Endothelial cell of umbilical vein (primary cell): Measurements from ENCODE around the gene RFPL4AL1. TPM values are rescaled to one million over a fixed set of nuclear protein-coding genes. Genes with fewer than 3 reads are reported as not detected.
"Not testable (repeated sequence)": the region's sequence is repeated elsewhere in the genome, so short reads cannot be mapped to it uniquely, and the experiment has no call there.

Source experiments
- BruUV-seq: library from RNA; stranded (reverse); fragments of 400-500 nt; replicated peaks from 2 replicates; lab custom pipeline; 2021; lab: Mats Ljungman, UMichigan
- CTCF ChIA-PET: fragments of 300-600, 350-600 bp; sonication (Branson Sonifier 250); formaldehyde crosslinking; loops from one replicate; lab custom pipeline; 2021; ENCODE audit warnings: antibody characterized with exemption, inconsistent platforms; lab: Charles Lee
- POLR2A ChIA-PET: fragments of 300-600, 350-600 bp; sonication (Branson Sonifier 250); formaldehyde crosslinking; loops from one replicate; lab custom pipeline; 2021; ENCODE audit warnings: antibody characterized with exemption, inconsistent platforms; lab: Charles Lee
- DNase-seq: peaks from one replicate; pipeline ENCODE4 v3.0.0-alpha.2; 2011; ENCODE audit warnings: low read depth, low spot score
- FAIRE-seq: peaks from 2 replicates; lab custom pipeline; 2011; peaks lifted over from hg19 to GRCh38; lab: Jason Lieb, UNC
- H2AFZ ChIP-seq: 2 replicates; pipeline ENCODE4 v1.6.0; 2012; ENCODE audit warnings: low read depth, low read length, control low read depth, inconsistent platforms
- H3K27ac ChIP-seq: 2 replicates; pipeline ENCODE4 v1.5.1; 2011; ENCODE audit warnings: low read depth, mild to moderate bottlenecking, control low read depth, low read length, moderate library complexity; ENCODE audit not compliant: insufficient read depth
- H3K27me3 ChIP-seq, 2 experiments: 2 replicates each; pipeline versions ENCODE4 v1.6.0 to v1.6.1; 2011; ENCODE audit warnings: low read length in 2 of 2, mixed read lengths in 1 of 2; ENCODE audit not compliant: control insufficient read depth in 2 of 2, insufficient read depth in 2 of 2
- H3K36me3 ChIP-seq, 2 experiments: 2 replicates in 1 of 2; 3 replicates in 1 of 2; pipeline ENCODE4 v1.5.1; 2011; ENCODE audit warnings: low read length in 2 of 2, mild to moderate bottlenecking in 1 of 2, moderate library complexity in 1 of 2; ENCODE audit not compliant: control insufficient read depth in 2 of 2, insufficient read depth in 2 of 2; ENCODE audit errors: extremely low read depth in 1 of 2
- H3K4me1 ChIP-seq: 3 replicates; pipeline ENCODE4 v1.5.1; 2011; ENCODE audit warnings: mild to moderate bottlenecking, low read length; ENCODE audit not compliant: control insufficient read depth, insufficient read depth; ENCODE audit errors: extremely low read depth
- H3K4me2 ChIP-seq: 2 replicates; pipeline ENCODE4 v1.6.1; 2011; ENCODE audit warnings: low read length, control low read depth, mixed read lengths; ENCODE audit not compliant: insufficient read depth
- H3K4me3 ChIP-seq, 3 experiments: fragments of 200-600 bp in 1 of 3; sonication (generic), shearing (Covaris generic) in 1 of 3; replicated peaks in 1 of 3; 2 replicates each; pipeline ENCODE4 v1.5.1; 2011 to 2016; ENCODE audit warnings: control low read depth in 3 of 3, low read length in 3 of 3, mild to moderate bottlenecking in 2 of 3, inconsistent platforms in 1 of 3, low read depth in 1 of 3, moderate library complexity in 1 of 3; ENCODE audit not compliant: insufficient read depth in 1 of 3
- H3K79me2 ChIP-seq: 2 replicates; pipeline ENCODE4 v1.6.0; 2012; ENCODE audit warnings: low read length, inconsistent platforms; ENCODE audit not compliant: control insufficient read depth, insufficient read depth
- H3K9ac ChIP-seq: replicated peaks from 2 replicates; pipeline ENCODE3; 2011; ENCODE audit warnings: low read length, control low read depth; ENCODE audit not compliant: insufficient read depth; ENCODE audit errors: extremely low read depth
- H3K9me1 ChIP-seq: replicated peaks from 3 replicates; pipeline ENCODE4 v1.6.0; 2011; ENCODE audit warnings: mild to moderate bottlenecking, low read length; ENCODE audit not compliant: control insufficient read depth, insufficient read depth; ENCODE audit errors: extremely low read depth
- H3K9me3 ChIP-seq: replicated peaks from 2 replicates; pipeline ENCODE4 v1.5.1; 2012; ENCODE audit warnings: low read length, inconsistent platforms; ENCODE audit not compliant: control insufficient read depth, insufficient read depth
- H4K20me1 ChIP-seq: replicated peaks from 2 replicates; pipeline ENCODE3; 2011; ENCODE audit warnings: mild to moderate bottlenecking, low read length; ENCODE audit not compliant: control insufficient read depth, insufficient read depth; ENCODE audit errors: extremely low read depth
- EZH2 ChIP-seq: IDR thresholded peaks from 2 replicates; pipeline ENCODE4 v1.6.1; 2012; ENCODE audit warnings: borderline replicate concordance, low read depth, mild to moderate bottlenecking, moderate library complexity, low read length, inconsistent platforms; ENCODE audit not compliant: severe bottlenecking
- FOS ChIP-seq: IDR thresholded peaks from 2 replicates; pipeline ENCODE4 v1.6.1; 2011; ENCODE audit warnings: mild to moderate bottlenecking, low read length, moderate library complexity, borderline replicate concordance; ENCODE audit not compliant: insufficient read depth
- GATA2 ChIP-seq: IDR thresholded peaks from 2 replicates; pipeline ENCODE4 v1.7.0; 2011; ENCODE audit warnings: low read depth, mild to moderate bottlenecking, moderate library complexity, mixed read lengths, low read length; ENCODE audit not compliant: insufficient read length, insufficient read depth
- JUN ChIP-seq: IDR thresholded peaks from 2 replicates; pipeline ENCODE4 v1.6.1; 2011; ENCODE audit warnings: borderline replicate concordance, low read depth; ENCODE audit not compliant: insufficient read length, insufficient read depth
- MYC ChIP-seq: IDR thresholded peaks from one replicate; pipeline ENCODE4 v1.6.1; 2011; ENCODE audit warnings: mild to moderate bottlenecking, low read depth, low read length
- POLR2A ChIP-seq: IDR thresholded peaks from 2 replicates; pipeline ENCODE4 v1.6.1; 2012; ENCODE audit warnings: low read depth, mild to moderate bottlenecking, control low read depth, low read length
- POLR2AphosphoS5 ChIP-seq: IDR thresholded peaks from 2 replicates; pipeline ENCODE4 v1.6.1; 2012; ENCODE audit warnings: low read depth, mild to moderate bottlenecking, control low read depth, low read length, moderate library complexity; ENCODE audit not compliant: insufficient read depth
- dilution Hi-C: fragments of 300-500 bp; cut with MboI; formaldehyde crosslinking; loops from one replicate; pipeline ENCODE4 v1.15.0; 2019; ENCODE audit warnings: low sequenced_read_pairs; ENCODE audit not compliant: extremely low pct_ligation_motif_present
- intact Hi-C: fragments of 100-400 bp; cut with micrococcal nuclease; formaldehyde crosslinking; loops from one replicate; pipeline ENCODE4 v1.10.0; 2022
- polyA plus RNA-seq, 4 experiments: library from polyadenylated mRNA; depleted of rRNA in 3 of 4; stranded (reverse) in 3 of 4; unstranded in 1 of 4; fragments of >200 nt; gene quantifications; 2 replicates each; pipeline versions ENCODE4 v1.2.1 to v1.2.3, GENCODE V29; 2011 to 2012; ENCODE audit warnings: missing spikeins in 1 of 4
- total RNA-seq: library from RNA; stranded (reverse); gene quantifications from 2 replicates; pipeline ENCODE4 v1.2.3, GENCODE V29; 2021
- TF ChIP-seq, protein P1 (sequence below): IDR thresholded peaks from 2 replicates; pipeline ENCODE4 v1.6.1; 2011; ENCODE audit not compliant: insufficient read depth, insufficient read length
- TF ChIP-seq, protein P2 (sequence below), 2 donors: IDR thresholded peaks; 1 replicate in 1 of 2; 2 replicates in 1 of 2; pipeline ENCODE4 v1.5.1; 2011; ENCODE audit warnings: low read length in 2 of 2, mild to moderate bottlenecking in 2 of 2, moderate library complexity in 2 of 2, control low read depth in 1 of 2, inconsistent platforms in 1 of 2, low read depth in 1 of 2; ENCODE audit not compliant: insufficient read depth in 1 of 2; ENCODE audit errors: extremely low read depth in 1 of 2

Gene RFPL4AL1
- total and polyA plus RNA-seq, 2 donors (not counting 3 experiments of a cell fraction or from before 2014, with no cell fraction given): not detected

DNA sequence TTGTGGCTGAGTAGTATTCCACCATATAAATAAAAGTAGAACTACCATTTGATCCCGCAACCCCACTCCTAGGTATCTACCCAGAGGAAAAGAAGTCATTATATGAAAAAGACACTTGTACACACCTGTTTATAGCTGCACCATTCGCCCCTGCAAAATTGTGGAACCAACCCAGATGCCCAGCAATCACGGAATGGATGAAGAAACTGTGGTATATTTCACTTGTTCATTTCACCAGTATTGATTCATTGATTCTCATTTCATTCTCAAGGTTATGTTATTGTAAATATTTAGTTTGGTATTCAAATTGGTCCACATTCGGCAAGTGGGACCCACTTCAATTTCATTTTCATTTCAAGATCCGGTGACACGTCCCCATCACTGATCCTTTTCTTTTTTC, 18.2 kb upstream of the RFPL4AL1 start:
- H4K20me1 ChIP-seq: no peaks in the 10 kb centered on the region
- ChIA-PET POLR2A (no interaction called here), CTCF (no interaction called here)
- dilution Hi-C loops (no loop called here), intact Hi-C loops (no loop called here)
- no peaks in the 10 kb centered on the region for H3K9me1 ChIP-seq
- no peak for TF ChIP-seq JUN
- no peak overlapping the region for H3K27ac ChIP-seq
- no peak overlapping the region for H3K4me3 ChIP-seq
- H3K79me2 ChIP-seq: no peaks in the 10 kb centered on the region
- H3K4me2 ChIP-seq: no peak overlapping the region
- H3K4me1 ChIP-seq: no peaks in the 10 kb centered on the region
- no peaks in the 10 kb centered on the region for H3K27me3 ChIP-seq
- H3K36me3 ChIP-seq: no peaks in the 10 kb centered on the region
- H2AFZ ChIP-seq: no peak overlapping the region
- H3K9me3 ChIP-seq: peaks cover 4% of the 10 kb centered on the region
- DNase-seq: no peak
- H3K9ac ChIP-seq: no peak overlapping the region
- no peak for FAIRE-seq
- BruUV-seq: no TSS peak

DNA sequence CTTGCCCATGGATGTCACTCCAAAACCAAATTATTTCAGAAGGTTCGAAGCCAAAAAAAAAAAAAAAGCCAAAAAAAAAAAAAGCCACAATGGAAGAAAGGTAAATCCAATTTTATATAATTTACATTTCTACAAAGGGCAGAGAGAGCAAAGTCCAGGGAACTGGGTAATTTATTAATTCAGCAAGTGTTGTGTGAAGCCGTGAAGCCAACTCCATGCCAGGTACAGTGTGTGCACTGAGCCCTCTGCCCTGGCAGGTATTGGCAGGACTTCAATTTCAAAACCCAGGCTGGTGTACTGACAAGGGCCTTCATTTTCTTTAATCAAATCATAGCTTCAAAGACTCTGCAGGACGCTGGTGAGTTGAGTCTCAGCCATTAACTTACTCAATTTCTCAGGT, 15.5 kb upstream of the RFPL4AL1 start:
- FAIRE-seq (no peak), DNase-seq (no peak)
- H2AFZ ChIP-seq: no peak overlapping the region
- no peak overlapping the region for H3K4me3 ChIP-seq
- no peaks in the 10 kb centered on the region for H3K9me3 ChIP-seq
- no TSS peak for BruUV-seq
- no peaks in the 10 kb centered on the region for H3K27me3 ChIP-seq
- dilution Hi-C loops (no loop called here), intact Hi-C loops (no loop called here)
- no peaks in the 10 kb centered on the region for H3K4me1 ChIP-seq
- H3K9ac ChIP-seq: no peak overlapping the region
- H3K9me1 ChIP-seq: no peaks in the 10 kb centered on the region
- TF ChIP-seq FOS: no peak
- TF ChIP-seq JUN: no peak
- TF ChIP-seq GATA2: no peak
- TF ChIP-seq, protein P1, sequence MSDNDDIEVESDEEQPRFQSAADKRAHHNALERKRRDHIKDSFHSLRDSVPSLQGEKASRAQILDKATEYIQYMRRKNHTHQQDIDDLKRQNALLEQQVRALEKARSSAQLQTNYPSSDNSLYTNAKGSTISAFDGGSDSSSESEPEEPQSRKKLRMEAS: no peak
- no peak for TF ChIP-seq POLR2A
- TF ChIP-seq, protein P2, sequence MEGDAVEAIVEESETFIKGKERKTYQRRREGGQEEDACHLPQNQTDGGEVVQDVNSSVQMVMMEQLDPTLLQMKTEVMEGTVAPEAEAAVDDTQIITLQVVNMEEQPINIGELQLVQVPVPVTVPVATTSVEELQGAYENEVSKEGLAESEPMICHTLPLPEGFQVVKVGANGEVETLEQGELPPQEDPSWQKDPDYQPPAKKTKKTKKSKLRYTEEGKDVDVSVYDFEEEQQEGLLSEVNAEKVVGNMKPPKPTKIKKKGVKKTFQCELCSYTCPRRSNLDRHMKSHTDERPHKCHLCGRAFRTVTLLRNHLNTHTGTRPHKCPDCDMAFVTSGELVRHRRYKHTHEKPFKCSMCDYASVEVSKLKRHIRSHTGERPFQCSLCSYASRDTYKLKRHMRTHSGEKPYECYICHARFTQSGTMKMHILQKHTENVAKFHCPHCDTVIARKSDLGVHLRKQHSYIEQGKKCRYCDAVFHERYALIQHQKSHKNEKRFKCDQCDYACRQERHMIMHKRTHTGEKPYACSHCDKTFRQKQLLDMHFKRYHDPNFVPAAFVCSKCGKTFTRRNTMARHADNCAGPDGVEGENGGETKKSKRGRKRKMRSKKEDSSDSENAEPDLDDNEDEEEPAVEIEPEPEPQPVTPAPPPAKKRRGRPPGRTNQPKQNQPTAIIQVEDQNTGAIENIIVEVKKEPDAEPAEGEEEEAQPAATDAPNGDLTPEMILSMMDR (IDR thresholded peaks at IDR 0.05; ENCODE audit: extremely low read depth in 1 of 2, insufficient read depth in 1 of 2, low read depth in 1 of 2, low read length in 2 of 2): no peak
- TF ChIP-seq MYC: no peak
- no peak for TF ChIP-seq EZH2
- TF ChIP-seq POLR2AphosphoS5: no peak
- H3K79me2 ChIP-seq: no peaks in the 10 kb centered on the region
- H3K4me2 ChIP-seq: no peak overlapping the region
- ChIA-PET CTCF (no interaction called here), POLR2A (no interaction called here)
- H3K36me3 ChIP-seq: no peaks in the 10 kb centered on the region
- no peaks in the 10 kb centered on the region for H4K20me1 ChIP-seq
- H3K27ac ChIP-seq: no peak overlapping the region

DNA sequence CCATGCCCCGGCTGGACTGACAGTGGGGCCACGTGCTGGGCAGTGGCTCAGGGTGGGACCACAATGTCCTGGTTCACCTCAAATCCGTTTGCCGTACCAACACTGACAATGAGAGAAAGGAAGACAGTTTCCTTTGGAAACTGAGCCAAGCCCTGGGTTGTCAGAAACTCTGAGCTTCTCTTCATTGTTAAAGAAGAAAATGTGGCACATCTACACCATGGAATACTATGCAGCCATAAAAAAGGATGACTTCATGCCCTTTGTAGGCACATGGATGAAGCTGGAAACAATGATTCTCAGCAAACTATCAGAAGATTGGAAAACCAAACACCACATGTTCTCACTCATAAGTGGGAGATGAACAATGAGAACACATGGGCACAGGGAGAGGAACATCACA, 12.1 kb upstream of the RFPL4AL1 start:
- POLR2A ChIA-PET, H3K9me3 ChIP-seq: not testable (repeated sequence)

More for the DNA sequence above, 12.1 kb upstream of the RFPL4AL1 start:
- H4K20me1 ChIP-seq, H3K4me3 ChIP-seq, H3K27ac ChIP-seq, DNase-seq, H3K4me2 ChIP-seq, H3K79me2 ChIP-seq, CTCF ChIA-PET, H3K9me1 ChIP-seq, H3K4me1 ChIP-seq, FAIRE-seq, H2AFZ ChIP-seq, intact Hi-C loops, H3K27me3 ChIP-seq, H3K36me3 ChIP-seq, H3K9ac ChIP-seq, BruUV-seq, dilution Hi-C loops: not testable (repeated sequence)
